ENCODE data around the gene CDH20.

GRCh38 chr18:61596296-61596695 is 263.1 kb downstream of the CDH20 start:
- TF ChIP-seq SP2 (tag by site-specific recombination; IDR thresholded peaks at IDR 0.05) (no peak), ZNF704 (tag by site-specific recombination; IDR thresholded peaks at IDR 0.05) (no peak), ZNF549 (tag by site-specific recombination; IDR thresholded peaks at IDR 0.05) (no peak), CTCF (tag by site-specific recombination; IDR thresholded peaks at IDR 0.05) (no peak), ZNF701 (tag by site-specific recombination; IDR thresholded peaks at IDR 0.05) (no peak), ZNF280D (tag by site-specific recombination; IDR thresholded peaks at IDR 0.05) (no peak), ZNF600 (tag by site-specific recombination; IDR thresholded peaks at IDR 0.05) (no peak), ZNF274 (IDR thresholded peaks at IDR 0.05; ENCODE audit: low read length) (no peak), ZNF274 (tag by site-specific recombination; IDR thresholded peaks at IDR 0.05; ENCODE audit: borderline replicate concordance) (no peak), ZFHX2 (tag by site-specific recombination; conservative IDR thresholded peaks at IDR 0.05) (no peak), ZNF530 (tag by site-specific recombination; IDR thresholded peaks at IDR 0.05; ENCODE audit: low read depth) (no peak), ZNF175 (tag by site-specific recombination; IDR thresholded peaks at IDR 0.05) (no peak), PBX3 (CRISPR knock-in tag; IDR thresholded peaks at IDR 0.05) (no peak)
